Testis (tissue), 2 donors: Measurements from ENCODE around the gene PAX3.

Source experiments
- POLR2A ChIP-seq: fragments of 450-650 bp; IDR thresholded peaks from one replicate; pipeline ENCODE4 v1.6.1; 2017; ENCODE audit warnings: antibody characterized with exemption, mild to moderate bottlenecking, moderate library complexity
- TF ChIP-seq, protein P1 (sequence below), 3 experiments: fragments of 450-650 bp in 2 of 3; fragments of 200-600 bp in 1 of 3; sonication (generic) in 1 of 3; IDR thresholded peaks; one replicate each; pipeline ENCODE4 v1.5.1; 2016 to 2019; ENCODE audit warnings: antibody characterized with exemption in 3 of 3, mild to moderate bottlenecking in 2 of 3, moderate library complexity in 1 of 3

GRCh38 chr2:222307143-222307756 is 8.5 kb upstream of the PAX3 start:
- TF ChIP-seq, protein P1, sequence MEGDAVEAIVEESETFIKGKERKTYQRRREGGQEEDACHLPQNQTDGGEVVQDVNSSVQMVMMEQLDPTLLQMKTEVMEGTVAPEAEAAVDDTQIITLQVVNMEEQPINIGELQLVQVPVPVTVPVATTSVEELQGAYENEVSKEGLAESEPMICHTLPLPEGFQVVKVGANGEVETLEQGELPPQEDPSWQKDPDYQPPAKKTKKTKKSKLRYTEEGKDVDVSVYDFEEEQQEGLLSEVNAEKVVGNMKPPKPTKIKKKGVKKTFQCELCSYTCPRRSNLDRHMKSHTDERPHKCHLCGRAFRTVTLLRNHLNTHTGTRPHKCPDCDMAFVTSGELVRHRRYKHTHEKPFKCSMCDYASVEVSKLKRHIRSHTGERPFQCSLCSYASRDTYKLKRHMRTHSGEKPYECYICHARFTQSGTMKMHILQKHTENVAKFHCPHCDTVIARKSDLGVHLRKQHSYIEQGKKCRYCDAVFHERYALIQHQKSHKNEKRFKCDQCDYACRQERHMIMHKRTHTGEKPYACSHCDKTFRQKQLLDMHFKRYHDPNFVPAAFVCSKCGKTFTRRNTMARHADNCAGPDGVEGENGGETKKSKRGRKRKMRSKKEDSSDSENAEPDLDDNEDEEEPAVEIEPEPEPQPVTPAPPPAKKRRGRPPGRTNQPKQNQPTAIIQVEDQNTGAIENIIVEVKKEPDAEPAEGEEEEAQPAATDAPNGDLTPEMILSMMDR (IDR thresholded peaks at IDR 0.05) = no peak
- TF ChIP-seq POLR2A = no peak
